Peyer's patch (tissue), 4 donors: Measurements from ENCODE around the gene RPS2.

ENCODE experiments used
- CTCF ChIP-seq, 6 experiments: fragments of 450-650 bp in 4 of 6; fragments of 200-600 bp in 2 of 6; sonication (generic) in 1 of 6; IDR thresholded peaks; one replicate each; pipeline ENCODE4 v1.5.1; 2017 to 2019; ENCODE audit warnings: antibody characterized with exemption in 6 of 6, mild to moderate bottlenecking in 3 of 6, moderate library complexity in 1 of 6
- POLR2A ChIP-seq, 2 donors: fragments of 450-650 bp; IDR thresholded peaks; one replicate each; pipeline ENCODE4 v1.5.1; 2017; ENCODE audit warnings: antibody characterized with exemption in 2 of 2, mild to moderate bottlenecking in 2 of 2, moderate library complexity in 2 of 2

- TF ChIP-seq CTCF (IDR thresholded peaks at IDR 0.05), result no peak
- TF ChIP-seq POLR2A (IDR thresholded peaks at IDR 0.05), result peak; percentile 10 to 28
Observed at GRCh38 chr16:1981398-1981836, 16.8 kb upstream of the RPS2 start, which contains the start of gene NOXO1.
